Fibroblast of lung (primary cell): Measurements from ENCODE around the gene NR6A1. TPM values are rescaled to one million over a fixed set of nuclear protein-coding genes. Genes with fewer than 3 reads are reported as not detected.

Experiments used
- DNase-seq, 2 donors: peaks; one replicate each; pipeline versions ENCODE4 v3.0.0 to v3.0.0-alpha.2; 2010; ENCODE audit warnings: low read depth in 2 of 2
- H2AFZ ChIP-seq: 2 replicates; pipeline ENCODE4 v1.5.1; 2012; ENCODE audit warnings: low read length, control low read depth, inconsistent platforms
- H3K27ac ChIP-seq: 2 replicates; pipeline ENCODE4 v1.5.1; 2011; ENCODE audit warnings: low read length, control low read depth; ENCODE audit not compliant: insufficient read depth
- H3K27me3 ChIP-seq: 2 replicates; pipeline ENCODE4 v1.5.1; 2011; ENCODE audit warnings: mild to moderate bottlenecking, low read length; ENCODE audit not compliant: control insufficient read depth, insufficient read depth
- H3K36me3 ChIP-seq: 2 replicates; pipeline ENCODE4 v1.5.1; 2011; ENCODE audit warnings: low read length; ENCODE audit not compliant: control insufficient read depth, insufficient read depth
- H3K4me1 ChIP-seq: 2 replicates; pipeline ENCODE4 v1.5.1; 2011; ENCODE audit warnings: low read length; ENCODE audit not compliant: control insufficient read depth, insufficient read depth; ENCODE audit errors: extremely low read depth
- H3K4me2 ChIP-seq: 2 replicates; pipeline ENCODE4 v1.5.1; 2011; ENCODE audit warnings: low read length, control low read depth; ENCODE audit not compliant: insufficient read depth; ENCODE audit errors: extremely low read depth
- H3K4me3 ChIP-seq, 4 experiments: fragments of 200-600 bp in 1 of 4; sonication (generic) in 1 of 4; replicated peaks in 1 of 4; 2 replicates each; pipeline ENCODE4 v1.5.1; 2011 to 2016; ENCODE audit warnings: low read length in 4 of 4, low read depth in 3 of 4, mild to moderate bottlenecking in 3 of 4, control low read depth in 2 of 4, inconsistent platforms in 1 of 4, mixed read lengths in 1 of 4; ENCODE audit not compliant: insufficient read depth in 1 of 4; ENCODE audit errors: control extremely low read depth in 1 of 4
- H3K79me2 ChIP-seq: 2 replicates; pipeline ENCODE4 v1.5.1; 2012; ENCODE audit warnings: mild to moderate bottlenecking, low read length, inconsistent platforms; ENCODE audit not compliant: control insufficient read depth, insufficient read depth
- H3K9ac ChIP-seq: 2 replicates; pipeline ENCODE4 v1.5.1; 2011; ENCODE audit warnings: mild to moderate bottlenecking, low read length, control low read depth; ENCODE audit not compliant: insufficient read depth
- H3K9me3 ChIP-seq: 2 replicates; pipeline ENCODE4 v1.5.1; 2012; ENCODE audit warnings: low read depth, low read length; ENCODE audit not compliant: control insufficient read depth, insufficient read depth
- H4K20me1 ChIP-seq: 2 replicates; pipeline ENCODE4 v1.5.1; 2011; ENCODE audit warnings: low read length; ENCODE audit not compliant: control insufficient read depth, insufficient read depth; ENCODE audit errors: extremely low read depth
- EZH2 ChIP-seq: IDR thresholded peaks from 2 replicates; pipeline ENCODE4 v1.5.1; 2012; ENCODE audit warnings: low read length, control low read depth, mild to moderate bottlenecking; ENCODE audit errors: missing control alignments
- polyA plus RNA-seq, 2 donors: library from polyadenylated mRNA; depleted of rRNA in 1 of 2; stranded (reverse) in 1 of 2; unstranded in 1 of 2; fragments of >200 nt; gene quantifications; 2 replicates each; pipeline ENCODE4 v1.2.1, GENCODE V29; 2011 to 2012; ENCODE audit warnings: missing spikeins in 1 of 2
- total RNA-seq: library from RNA; depleted of rRNA; stranded (reverse); fragments of >200 nt; gene quantifications from 2 replicates; pipeline ENCODE4 v1.2.1, GENCODE V29; 2014
- TF ChIP-seq, protein P1 (sequence below), 2 donors: IDR thresholded peaks in 1 of 2; conservative IDR thresholded peaks in 1 of 2; 1 replicate in 1 of 2; 2 replicates in 1 of 2; pipeline ENCODE4 v1.5.1; 2011 to 2012; ENCODE audit warnings: low read length in 2 of 2, control low read depth in 1 of 2, inconsistent platforms in 1 of 2, low read depth in 1 of 2, mild to moderate bottlenecking in 1 of 2

Gene NR6A1
- total and polyA plus RNA-seq, 2 donors (not counting 1 experiment from before 2014, with no cell fraction given): 0.07 to 0.50 TPM

DNA sequence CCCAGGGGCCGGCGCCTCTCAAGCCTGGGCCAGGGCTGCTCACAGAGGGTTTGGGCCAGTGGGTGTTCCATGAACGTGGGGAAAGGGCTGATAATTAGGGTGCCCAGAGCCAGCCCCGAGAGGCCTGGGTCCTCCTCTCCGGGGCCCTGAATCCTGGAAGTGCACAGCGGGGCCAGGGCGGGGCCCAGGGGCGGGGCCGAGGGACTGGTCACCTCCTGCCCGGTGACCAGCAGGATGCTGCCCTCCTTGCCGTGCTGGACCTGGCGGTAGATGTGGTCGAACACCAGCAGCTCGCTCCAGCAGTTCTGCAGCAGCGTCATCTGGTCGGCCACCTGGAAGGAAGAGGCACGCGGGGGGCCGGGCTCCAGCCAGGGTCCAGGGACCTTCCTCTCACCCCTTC, 278.3 kb downstream of the NR6A1 start:
- Histone ChIP-seq H4K20me1 (no peaks in the 10 kb centered on the region), H3K27me3 (peaks cover 21% of the 10 kb centered on the region), H3K4me3 (no peak overlapping the region), H3K9me3 (no peaks in the 10 kb centered on the region), H3K4me1 (no peaks in the 10 kb centered on the region), H3K9ac (no peak overlapping the region), H3K36me3 (no peaks in the 10 kb centered on the region), H3K79me2 (no peaks in the 10 kb centered on the region), H3K4me2 (no peak overlapping the region), H2AFZ (no peak overlapping the region), H3K27ac (no peak overlapping the region)
- no peak for DNase-seq
- TF ChIP-seq, protein P1, sequence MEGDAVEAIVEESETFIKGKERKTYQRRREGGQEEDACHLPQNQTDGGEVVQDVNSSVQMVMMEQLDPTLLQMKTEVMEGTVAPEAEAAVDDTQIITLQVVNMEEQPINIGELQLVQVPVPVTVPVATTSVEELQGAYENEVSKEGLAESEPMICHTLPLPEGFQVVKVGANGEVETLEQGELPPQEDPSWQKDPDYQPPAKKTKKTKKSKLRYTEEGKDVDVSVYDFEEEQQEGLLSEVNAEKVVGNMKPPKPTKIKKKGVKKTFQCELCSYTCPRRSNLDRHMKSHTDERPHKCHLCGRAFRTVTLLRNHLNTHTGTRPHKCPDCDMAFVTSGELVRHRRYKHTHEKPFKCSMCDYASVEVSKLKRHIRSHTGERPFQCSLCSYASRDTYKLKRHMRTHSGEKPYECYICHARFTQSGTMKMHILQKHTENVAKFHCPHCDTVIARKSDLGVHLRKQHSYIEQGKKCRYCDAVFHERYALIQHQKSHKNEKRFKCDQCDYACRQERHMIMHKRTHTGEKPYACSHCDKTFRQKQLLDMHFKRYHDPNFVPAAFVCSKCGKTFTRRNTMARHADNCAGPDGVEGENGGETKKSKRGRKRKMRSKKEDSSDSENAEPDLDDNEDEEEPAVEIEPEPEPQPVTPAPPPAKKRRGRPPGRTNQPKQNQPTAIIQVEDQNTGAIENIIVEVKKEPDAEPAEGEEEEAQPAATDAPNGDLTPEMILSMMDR (conservative IDR thresholded peaks at IDR 0.05 in 1 of 2, IDR thresholded peaks at IDR 0.05 in 1 of 2; ENCODE audit: low read depth in 1 of 2, low read length in 2 of 2): no peak
- no peak for TF ChIP-seq EZH2

DNA sequence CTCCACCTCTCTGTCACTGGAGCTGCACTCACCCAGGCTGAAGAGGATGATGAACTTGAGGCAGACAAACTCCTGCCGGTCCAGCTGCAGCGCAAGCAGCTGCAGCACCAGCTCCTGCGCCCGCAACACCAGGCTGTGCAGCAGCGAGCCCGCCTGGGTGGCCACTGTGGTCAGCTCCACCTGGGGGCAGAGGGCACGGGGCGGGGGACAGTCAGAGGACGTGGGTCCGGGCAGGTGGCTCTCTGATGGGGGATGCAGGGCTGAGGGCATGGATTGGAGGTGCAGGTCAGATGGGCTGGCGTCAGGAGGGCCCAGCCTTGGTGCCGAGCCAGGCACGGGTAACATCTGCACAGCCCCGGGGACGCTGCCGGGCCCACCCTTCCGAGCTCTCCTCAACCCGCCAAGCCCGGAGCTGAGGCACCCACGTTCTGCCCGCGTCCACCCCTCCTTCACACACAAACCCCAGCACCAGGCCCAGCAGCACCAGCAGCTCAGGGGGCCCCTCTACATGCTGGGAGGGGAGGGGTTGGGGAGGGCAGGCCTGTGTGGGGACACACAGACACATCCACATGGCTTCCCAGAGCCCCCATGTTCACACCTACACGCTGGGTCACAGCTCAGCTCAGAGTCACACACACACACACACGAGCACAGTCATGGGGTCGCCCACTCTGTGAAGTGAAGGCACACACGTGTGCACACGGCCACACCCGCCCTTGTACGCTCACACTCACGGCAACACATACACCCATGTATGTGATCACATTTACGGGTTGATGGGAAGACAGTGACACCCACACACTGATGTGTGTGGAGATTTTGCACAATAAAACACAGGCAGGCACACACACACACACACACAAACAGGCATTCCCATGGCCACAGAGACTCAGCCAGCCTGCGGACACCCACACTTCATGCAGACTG, 279.8 kb downstream of the NR6A1 start:
- Histone ChIP-seq H3K36me3 (no peaks in the 10 kb centered on the region), H3K79me2 (no peaks in the 10 kb centered on the region), H4K20me1 (no peaks in the 10 kb centered on the region), H3K4me3 (no peak overlapping the region), H3K9me3 (no peaks in the 10 kb centered on the region), H3K9ac (no peak overlapping the region), H3K27me3 (peaks cover 23% of the 10 kb centered on the region), H3K4me1 (no peaks in the 10 kb centered on the region), H3K4me2 (no peak overlapping the region), H3K27ac (no peak overlapping the region), H2AFZ (no peak overlapping the region)
- TF ChIP-seq, protein P1 (conservative IDR thresholded peaks at IDR 0.05 in 1 of 2, IDR thresholded peaks at IDR 0.05 in 1 of 2; ENCODE audit: low read depth in 1 of 2, low read length in 2 of 2): no peak
- no peak for DNase-seq

DNA sequence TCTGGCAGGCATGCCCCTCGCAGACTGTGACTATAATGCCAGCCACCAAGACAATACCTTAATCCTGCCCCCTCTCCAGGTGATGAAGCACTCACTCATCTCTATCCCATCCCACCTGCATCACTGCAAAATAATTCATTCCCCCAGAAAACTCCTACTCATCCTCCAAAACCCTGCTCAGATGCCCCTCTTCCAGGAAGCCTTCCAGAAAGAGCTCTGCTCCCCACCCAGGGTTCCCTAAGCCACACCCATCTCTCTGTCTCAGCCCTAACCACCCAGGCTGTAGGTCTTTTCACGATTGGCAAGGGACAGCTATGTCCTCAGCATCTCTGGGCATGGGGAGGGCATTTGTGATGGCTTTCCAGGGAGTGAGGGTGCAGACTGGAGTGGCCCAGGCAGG, 281.1 kb downstream of the NR6A1 start:
- H3K36me3 ChIP-seq: no peaks in the 10 kb centered on the region
- no peaks in the 10 kb centered on the region for H4K20me1 ChIP-seq
- H3K27ac ChIP-seq: no peak overlapping the region
- no peak overlapping the region for H3K9ac ChIP-seq
- no peaks in the 10 kb centered on the region for H3K4me1 ChIP-seq
- no peak for DNase-seq
- no peak overlapping the region for H3K4me2 ChIP-seq
- TF ChIP-seq, protein P1 (conservative IDR thresholded peaks at IDR 0.05 in 1 of 2, IDR thresholded peaks at IDR 0.05 in 1 of 2; ENCODE audit: low read depth in 1 of 2, low read length in 2 of 2): no peak
- TF ChIP-seq EZH2: no peak
- H2AFZ ChIP-seq: no peak overlapping the region
- peaks cover 26% of the 10 kb centered on the region for H3K27me3 ChIP-seq
- no peaks in the 10 kb centered on the region for H3K79me2 ChIP-seq
- H3K4me3 ChIP-seq: no peak overlapping the region
- H3K9me3 ChIP-seq: no peaks in the 10 kb centered on the region
